Lower leg skin (tissue), 4 donors: ENCODE data around the gene RWDD1. TPM values are rescaled to one million over a fixed set of nuclear protein-coding genes. Genes with fewer than 3 reads are reported as not detected.

Experiments used
- DNase-seq, 2 donors: peaks; one replicate each; pipeline ENCODE4 v3.0.0-alpha.2; 2019; ENCODE audit warnings: low spot score in 2 of 2
- H3K4me3 ChIP-seq: fragments of 200-600 bp; sonication (generic); 2 replicates; pipeline ENCODE4 v1.5.1; 2017; ENCODE audit warnings: mild to moderate bottlenecking, low read depth; ENCODE audit not compliant: poor library complexity, severe bottlenecking
- CTCF ChIP-seq, 3 donors: fragments of 450-650 bp; IDR thresholded peaks; one replicate each; pipeline ENCODE4 v1.5.1; 2016; ENCODE audit warnings: antibody characterized with exemption in 3 of 3, mild to moderate bottlenecking in 3 of 3, moderate library complexity in 2 of 3
- POLR2A ChIP-seq, 2 donors: fragments of 450-650 bp; IDR thresholded peaks; one replicate each; pipeline ENCODE4 v1.6.1; 2016 to 2017; ENCODE audit warnings: antibody characterized with exemption in 2 of 2, mild to moderate bottlenecking in 1 of 2, moderate library complexity in 1 of 2
- WGBS, 2 donors: methylation state at CpG; one replicate each; pipeline ENCODE4 v1.1.5; 2018; 5-methylcytosine and 5-hydroxymethylcytosine counted together
- intact Hi-C: fragments of 100-400 bp; cut with DNase I; formaldehyde crosslinking; loops from one replicate; pipeline ENCODE4 v1.15.0; 2023; ENCODE audit warnings: low total_unique reads
- total RNA-seq, 4 donors: library from RNA; depleted of rRNA; stranded (reverse); fragments of >200 nt; gene quantifications; one replicate each; pipeline ENCODE4 v1.1.0, GENCODE V29; 2016

Gene RWDD1
- total RNA-seq, 4 donors from 2014 or later: 21.9 to 37.1 (median 30.5) TPM

GRCh38 chr6:116616737-116617053 is 45.4 kb downstream of the RWDD1 start:
- DNase-seq: no peak
- 1% methylated on average over 16 of the region's 16 CpGs for WGBS, 2 donors
- peak overlapping the region; percentile 21 for H3K4me3 ChIP-seq
- TF ChIP-seq CTCF (IDR thresholded peaks at IDR 0.05): no peak
- TF ChIP-seq POLR2A (IDR thresholded peaks at IDR 0.05): no peak
- intact Hi-C loops: no loop called here

- WGBS, 2 donors: 51 to 59% methylated on average over 3 of the region's 3 CpGs
- intact Hi-C loops: no loop called here
- DNase-seq: no peak
- TF ChIP-seq CTCF (IDR thresholded peaks at IDR 0.05) (no peak), POLR2A (IDR thresholded peaks at IDR 0.05) (no peak)
- H3K4me3 ChIP-seq: no peak overlapping the region
Measured at GRCh38 chr6:116624036-116624805, 52.9 kb downstream of the RWDD1 start.

- no peak for DNase-seq
- H3K4me3 ChIP-seq: no peak overlapping the region
- intact Hi-C loops: no loop called here
- TF ChIP-seq POLR2A (IDR thresholded peaks at IDR 0.05): no peak
- no peak for TF ChIP-seq CTCF (IDR thresholded peaks at IDR 0.05)
- WGBS, 2 donors: 93% methylated on average over 3 of the region's 3 CpGs
Measured at GRCh38 chr6:116625872-116626271, 54.6 kb downstream of the RWDD1 start.

GRCh38 chr6:116629563-116629981 is 58.3 kb downstream of the RWDD1 start:
- WGBS, 2 donors: 55 to 60% methylated on average over 5 of the region's 5 CpGs
- no peak for TF ChIP-seq CTCF (IDR thresholded peaks at IDR 0.05)
- no peak for TF ChIP-seq POLR2A (IDR thresholded peaks at IDR 0.05)
- DNase-seq: no peak
- no peak overlapping the region for H3K4me3 ChIP-seq
- intact Hi-C loops: no loop called here

- no peak overlapping the region for H3K4me3 ChIP-seq
- intact Hi-C loops: no loop called here
- DNase-seq: no peak
- 57 to 65% methylated on average over 5 of the region's 5 CpGs for WGBS, 2 donors
- TF ChIP-seq POLR2A (IDR thresholded peaks at IDR 0.05) (no peak), CTCF (IDR thresholded peaks at IDR 0.05) (no peak)
Measured at GRCh38 chr6:116631379-116631990, 60.2 kb downstream of the RWDD1 start.
